Activated CD8-positive, alpha-beta memory T cell treated with anti-CD3 and anti-CD28 coated beads for 24 hours (primary cell): ENCODE measurements around the gene POU4F3.

Source experiments
- DNase-seq: peaks from one replicate; pipeline ENCODE4 v3.0.0-alpha.2; 2020

Gene POU4F3

DNA sequence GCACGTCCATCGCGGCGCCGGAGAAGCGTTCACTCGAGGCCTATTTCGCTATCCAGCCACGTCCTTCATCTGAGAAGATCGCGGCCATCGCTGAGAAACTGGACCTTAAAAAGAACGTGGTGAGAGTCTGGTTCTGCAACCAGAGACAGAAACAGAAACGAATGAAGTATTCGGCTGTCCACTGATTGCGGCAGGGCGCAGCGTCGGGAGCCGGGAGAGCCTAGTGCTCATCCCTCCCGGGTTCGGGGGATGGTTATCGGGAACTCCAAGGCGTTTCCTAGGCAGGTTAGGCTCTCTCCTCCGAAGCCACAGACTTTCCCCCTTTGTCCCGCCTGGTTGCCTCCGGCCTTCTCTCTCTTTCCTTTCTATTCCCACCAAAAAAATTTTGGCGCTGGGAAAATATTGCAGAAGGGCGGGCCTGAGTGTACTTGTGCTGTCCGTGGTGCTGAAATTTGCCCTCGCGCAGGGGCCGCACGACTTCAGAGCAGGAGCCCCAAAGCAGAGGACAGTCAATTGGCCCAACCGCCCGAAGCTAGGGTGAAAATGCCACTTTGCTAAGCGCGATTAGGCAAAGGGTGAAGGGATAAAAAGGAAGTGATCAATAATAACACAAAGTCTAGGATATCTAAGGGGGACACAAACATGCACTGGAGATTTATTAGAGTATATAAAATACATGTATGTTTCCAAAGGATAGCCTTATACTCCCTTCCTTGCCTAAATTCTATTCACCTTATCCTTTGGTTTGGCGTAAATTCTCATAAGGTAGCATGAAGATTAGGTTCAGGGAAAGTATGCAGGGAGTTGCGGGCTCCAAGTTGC is 1.8 kb downstream of the POU4F3 start:
- DNase-seq, result no peak

DNA sequence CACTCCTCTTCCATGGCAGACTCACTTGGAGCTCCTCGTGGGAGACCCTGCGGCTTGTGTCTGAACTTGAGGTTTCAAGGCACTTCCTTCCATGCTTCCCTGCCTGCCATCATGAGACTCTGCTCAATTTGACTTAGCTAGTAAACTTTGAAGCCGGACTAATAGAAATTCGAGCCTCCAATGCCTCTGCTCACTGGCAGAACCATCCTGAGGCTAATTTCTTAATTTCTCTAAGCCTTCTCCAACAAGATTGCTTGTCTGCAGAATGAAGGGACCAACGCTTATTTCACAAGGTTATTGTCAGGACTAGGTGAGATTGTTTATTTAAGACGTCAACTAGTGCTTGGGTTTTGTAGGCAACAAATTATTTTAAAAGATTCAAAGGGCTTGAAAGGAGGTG is 3.2 kb downstream of the POU4F3 start:
- DNase-seq, result no peak

DNA sequence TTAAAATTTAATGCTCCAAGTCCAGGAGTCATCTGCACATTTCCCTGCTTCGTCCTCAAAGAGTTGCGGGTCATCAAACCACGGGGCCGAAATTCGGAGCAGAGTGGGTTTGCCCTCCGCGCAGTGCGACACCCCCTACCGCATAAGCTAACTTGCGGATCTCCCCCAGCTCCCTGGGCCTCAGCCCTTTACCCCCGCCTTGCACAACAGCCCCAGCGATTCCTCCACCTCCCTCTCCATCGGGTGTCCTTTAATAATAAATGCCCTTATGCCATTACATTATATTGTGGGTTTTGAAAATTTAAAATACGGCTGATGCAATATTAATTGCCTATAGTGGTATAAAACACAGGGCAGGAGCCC is 3.9 kb downstream of the POU4F3 start:
- no peak for DNase-seq

DNA sequence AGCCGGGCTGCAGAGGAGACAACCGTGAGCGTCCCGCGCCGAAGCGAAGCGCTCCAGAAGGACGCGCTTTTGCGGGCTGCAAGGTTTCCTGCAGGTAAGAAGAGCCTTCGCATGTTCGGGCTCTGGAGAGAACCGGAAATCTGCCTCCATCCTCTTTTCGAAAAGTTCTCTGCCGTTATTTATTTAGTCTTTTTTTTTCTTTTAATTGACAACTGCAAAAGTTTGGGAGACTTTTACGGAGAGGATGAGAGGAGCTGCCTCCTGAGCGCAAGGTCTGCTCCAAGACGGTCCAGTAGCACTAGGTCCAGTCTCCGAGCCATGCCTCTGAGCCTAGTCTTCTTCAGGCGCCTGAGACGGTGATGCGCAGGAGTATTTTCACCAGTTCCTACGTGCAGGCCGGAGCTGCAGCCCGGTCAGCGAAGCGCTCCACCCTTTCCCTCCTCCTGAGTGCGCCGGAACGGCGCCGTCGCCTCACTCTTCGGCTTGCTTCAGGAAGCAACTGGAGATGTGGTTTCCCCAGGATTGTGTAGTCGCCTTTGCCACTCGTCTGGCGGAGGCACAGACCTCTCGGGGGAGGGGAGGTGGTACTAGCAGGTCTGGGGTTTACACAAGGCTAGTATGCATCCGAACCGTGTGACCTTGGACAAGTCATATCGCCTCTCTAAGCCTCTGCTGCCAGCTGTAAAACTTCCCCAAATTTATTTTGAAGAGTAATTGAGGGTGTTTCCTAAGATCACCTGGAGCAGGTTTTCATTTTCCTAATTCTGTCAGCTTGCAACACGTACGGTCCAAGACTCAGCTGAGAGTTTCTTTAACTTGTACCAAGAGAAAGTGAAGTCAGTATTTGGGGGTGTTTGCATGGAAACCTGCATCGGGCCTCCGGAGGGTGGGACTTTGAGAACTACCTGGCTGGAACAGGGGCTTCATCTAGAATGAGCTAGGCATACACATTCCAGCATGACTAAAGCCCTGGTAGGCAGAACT is 4.5 kb downstream of the POU4F3 start:
- no peak for DNase-seq

DNA sequence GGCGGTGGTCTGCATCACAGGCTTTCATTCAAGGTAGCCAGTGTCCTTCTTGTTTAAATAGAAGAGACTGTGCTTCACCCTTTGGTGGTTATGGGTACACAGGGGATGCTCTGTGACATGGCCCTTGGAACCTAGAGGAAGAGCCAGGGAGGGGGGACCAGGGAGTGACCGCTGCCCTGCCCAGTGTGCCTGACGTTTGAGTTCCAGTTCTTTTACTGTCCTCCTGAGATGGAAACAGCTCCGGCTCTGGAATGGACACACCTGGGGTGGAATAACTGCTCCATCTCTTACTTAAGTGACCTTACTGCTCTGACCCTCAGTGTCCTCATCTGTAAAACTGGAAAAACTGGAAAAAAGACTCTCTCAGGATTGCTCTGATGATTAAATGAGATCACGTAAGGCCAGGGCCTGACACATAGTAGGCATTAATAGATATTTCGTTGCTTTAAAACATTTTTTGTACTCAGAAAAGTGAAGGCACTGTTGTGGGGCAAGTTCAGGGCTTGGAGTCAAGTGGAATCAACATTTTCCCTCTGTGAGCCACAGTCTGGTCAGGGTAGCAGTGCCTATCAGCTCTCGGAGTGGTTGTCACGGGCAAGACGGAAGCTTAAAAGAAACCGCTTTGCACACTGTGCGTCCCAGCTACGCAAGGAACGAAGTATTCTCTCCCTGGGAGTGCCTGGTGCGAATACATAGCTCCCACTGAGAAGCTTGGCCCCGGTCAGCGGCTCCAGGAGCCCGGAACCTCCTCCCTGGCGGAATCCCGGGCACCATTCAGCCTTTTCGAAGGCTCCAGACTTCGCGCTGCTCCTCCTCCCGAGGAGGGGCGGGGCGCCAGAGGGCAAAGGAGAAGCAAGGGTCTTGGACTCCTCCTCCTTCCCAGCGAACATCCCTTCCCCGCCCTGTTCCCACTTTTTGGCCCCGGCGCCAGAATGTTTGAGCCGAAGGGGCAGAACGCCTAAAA is 5.8 kb downstream of the POU4F3 start:
- no peak for DNase-seq

DNA sequence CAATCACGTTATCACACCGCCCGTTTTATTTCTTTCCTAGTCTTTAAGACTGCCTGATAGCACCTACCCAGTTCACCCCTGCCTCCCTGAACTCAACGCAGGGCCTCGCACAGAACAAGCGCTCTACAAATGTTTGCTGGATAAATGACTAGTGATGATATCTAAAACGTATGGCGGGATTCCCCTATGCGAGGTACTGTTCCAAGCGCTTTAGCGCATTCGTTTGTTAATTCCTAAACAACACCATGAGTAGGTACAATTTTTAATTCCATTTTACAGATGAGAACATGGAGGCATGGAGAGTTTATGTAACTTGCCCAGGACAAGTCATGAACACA is 6.6 kb downstream of the POU4F3 start:
- no peak for DNase-seq

DNA sequence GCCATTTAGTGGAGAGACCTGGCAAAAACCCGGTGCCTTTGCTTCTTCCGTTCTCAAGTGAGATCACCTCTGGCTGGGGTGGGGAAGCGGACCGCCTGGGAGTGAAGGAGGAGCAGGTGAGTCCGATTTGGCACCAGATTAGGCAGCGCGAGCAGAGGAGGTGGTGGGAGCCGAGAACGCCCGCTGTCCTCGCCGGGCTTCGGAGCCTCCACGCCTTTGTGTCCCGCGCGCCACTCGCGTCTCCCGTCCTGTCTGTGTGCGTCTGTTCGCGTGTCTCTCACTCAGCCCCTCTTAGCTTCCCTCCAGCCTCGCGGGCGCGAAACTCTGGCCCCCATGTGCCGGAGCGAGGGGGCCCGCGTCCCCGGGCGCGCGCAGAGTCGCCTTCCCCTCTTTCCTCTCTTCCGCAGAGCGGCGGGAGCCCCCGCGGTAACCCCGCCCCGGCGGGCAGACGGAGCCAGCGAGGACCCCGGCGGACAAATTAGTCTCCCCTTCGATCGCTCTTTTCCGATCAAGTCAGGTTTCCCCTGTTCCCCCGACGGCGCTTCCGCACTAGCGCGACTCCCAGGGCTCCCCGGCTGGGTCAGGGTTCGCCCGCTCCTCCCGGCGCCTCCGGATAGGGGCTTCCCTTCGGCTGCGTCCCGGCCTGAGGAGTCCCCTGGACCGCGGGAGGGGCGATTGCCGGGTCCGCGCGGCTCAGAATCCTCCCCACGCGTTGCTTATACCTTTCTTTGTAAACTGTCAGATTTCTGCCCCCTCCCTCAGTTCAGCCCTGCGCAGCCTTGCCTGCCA is 7.1 kb downstream of the POU4F3 start:
- no peak for DNase-seq

DNA sequence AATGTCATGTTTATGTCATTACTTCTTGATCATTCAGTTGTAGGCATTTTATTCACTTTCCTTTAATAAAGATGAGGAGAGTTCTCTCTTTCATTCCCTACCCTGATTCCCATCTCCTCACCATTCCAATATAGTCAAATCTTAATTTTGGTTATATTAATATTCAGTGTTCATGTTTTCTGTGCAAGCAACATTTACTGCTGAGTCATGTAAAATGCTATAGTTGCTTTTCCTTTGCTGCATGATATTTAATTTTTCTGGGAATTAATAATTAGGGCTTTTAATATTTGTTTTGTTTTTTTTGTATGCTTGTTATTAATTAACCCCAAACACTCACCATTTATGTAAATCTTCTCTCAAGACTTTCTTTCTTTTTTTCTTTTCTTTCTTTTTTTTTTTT is 18.5 kb downstream of the POU4F3 start:
- no peak for DNase-seq

DNA sequence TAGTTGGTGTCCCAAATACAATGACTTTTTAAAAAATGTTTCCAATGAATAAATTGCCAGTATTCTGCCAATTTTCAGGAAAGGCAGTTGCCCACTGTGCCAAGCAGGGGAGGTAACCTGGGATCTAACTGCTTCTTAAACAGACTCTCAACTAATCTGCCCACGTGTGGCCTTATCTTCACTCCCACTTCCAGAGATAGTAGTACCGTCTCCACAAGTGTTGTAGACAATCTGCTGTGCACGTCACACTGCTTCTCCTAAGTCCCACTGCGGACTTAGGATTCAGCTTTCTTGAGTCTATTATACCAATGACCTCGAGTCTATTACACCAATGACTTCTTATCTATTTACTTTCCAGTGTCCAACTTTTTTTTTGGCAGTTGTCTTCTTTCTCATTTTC is 21.2 kb downstream of the POU4F3 start:
- DNase-seq, result no peak

DNA sequence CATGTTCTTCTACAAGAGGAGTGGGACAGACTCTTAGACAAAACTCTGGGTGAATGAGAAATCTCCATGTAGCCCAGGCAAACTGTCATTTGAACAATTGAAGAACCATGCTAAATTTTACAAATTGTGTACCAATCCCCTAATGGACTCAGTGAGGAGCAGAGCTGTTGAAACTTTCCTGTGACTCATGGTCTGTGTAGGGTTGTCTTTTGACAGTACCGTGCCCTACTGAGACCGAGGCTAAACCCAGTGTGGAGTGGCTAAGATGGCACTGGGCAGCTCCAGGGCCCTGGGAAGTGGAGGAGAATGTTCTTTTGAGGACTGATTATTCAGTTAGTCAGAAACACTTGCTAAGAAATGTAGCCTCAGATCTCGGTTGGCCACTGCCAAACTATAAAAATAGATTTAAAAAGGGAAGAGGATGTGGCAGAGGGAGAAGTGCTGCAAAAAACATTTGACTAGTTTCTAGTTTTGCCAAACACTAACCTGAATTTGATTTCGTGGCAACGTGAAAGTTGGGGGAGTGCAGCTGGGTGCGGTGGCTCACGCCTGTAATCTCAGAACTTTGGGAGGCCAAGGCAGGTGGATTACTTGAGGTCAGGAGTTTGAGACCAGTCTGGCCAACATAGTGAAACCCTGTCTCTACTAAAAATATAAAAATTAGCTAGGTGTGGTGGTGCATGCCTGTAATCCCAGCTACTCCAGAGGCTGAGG is 24.7 kb downstream of the POU4F3 start:
- no peak for DNase-seq

DNA sequence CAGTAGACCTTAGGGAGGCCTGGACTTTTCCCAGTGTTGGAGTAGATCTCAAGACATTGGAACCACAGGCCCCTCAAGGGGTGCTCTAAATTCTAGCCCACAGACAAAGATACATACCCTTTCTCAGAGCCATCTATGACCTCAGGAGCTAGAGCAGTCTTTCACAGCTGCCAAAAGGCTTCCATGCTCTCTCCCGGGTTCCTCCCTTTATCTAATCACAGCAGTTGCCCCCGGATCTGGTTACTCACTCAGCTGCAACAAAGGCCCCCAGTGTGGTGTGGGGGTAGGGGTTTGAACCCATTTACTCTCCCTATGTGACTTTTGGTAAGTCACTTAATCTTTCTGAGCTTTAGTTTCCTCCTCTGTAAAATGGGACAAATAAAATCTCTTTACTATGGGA is 27.0 kb downstream of the POU4F3 start:
- no peak for DNase-seq

DNA sequence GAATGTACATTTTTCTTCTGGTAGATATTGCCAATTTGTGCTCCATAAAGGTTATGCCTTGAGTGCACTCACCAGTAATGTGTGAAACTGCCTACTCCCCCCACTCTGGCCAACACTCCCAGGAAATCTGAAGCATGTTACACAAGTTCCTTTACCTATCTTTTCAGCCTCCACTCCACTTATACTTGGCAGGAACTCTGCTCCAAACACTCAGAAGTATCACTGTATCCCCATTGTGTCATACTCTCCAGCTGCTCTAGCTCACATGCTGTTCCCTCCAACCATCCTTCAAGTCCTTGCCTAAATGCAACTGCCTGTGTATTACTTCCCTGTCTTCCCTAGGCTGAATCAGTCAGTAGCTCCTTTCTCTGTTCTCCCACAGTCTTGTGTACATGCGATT is 28.3 kb downstream of the POU4F3 start:
- no peak for DNase-seq

DNA sequence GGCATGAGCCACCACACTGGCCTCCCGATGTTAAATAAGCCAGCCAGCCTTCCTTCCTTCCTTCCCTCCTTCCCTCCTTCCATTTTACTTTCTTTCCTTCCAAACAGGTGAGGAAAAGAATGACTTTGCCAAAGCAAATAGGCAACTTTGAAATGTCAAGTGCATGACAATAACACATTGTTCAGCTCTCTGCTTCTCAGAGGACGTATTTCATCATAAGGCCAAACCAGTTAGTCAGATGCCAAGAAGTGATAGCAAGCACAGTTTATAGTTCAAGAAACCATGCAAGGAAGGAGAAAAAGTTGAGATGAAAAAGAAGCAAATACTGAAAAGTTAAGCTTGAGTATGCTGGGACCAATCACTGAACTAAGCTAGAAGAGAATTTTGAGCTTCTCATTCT is 29.5 kb downstream of the POU4F3 start:
- no peak for DNase-seq

DNA sequence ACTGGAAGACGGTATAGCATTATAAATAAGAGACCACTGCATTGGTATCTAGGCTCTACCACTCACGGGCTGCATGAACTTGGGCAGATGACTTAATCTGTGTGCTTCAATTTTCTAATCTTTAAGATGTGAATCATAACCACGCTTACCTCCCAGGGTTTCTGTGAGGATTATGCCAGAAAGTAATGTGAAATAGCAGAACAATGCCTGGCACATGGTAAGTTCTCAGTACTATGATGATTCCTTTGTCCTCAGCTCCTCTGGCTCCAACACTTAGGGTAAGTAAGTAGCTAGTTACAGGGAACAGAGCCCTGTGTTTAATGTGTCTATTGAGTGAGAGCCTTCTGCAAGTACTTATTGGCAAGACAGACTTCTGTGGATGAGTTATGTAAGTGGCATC is 31.1 kb downstream of the POU4F3 start:
- no peak for DNase-seq

DNA sequence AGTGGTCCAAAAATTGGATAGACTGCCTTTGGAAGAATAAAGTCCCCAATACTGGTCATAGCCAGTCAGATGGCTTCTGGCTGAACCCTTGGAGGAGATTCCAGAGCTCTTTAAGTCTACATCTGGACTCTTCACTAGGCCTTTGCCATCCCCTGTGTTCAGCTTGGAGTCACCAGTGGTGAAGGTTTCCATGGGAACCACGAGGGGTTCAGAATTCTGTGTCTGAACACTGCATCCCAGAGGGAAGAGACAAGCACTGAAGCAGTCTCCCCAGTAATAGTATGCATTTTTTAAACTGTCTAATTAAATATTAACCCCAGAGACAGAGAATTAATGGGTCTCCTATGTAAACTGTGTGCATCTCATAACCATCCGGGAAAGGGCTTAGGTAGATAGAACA is 38.2 kb downstream of the POU4F3 start:
- DNase-seq, result no peak

DNA sequence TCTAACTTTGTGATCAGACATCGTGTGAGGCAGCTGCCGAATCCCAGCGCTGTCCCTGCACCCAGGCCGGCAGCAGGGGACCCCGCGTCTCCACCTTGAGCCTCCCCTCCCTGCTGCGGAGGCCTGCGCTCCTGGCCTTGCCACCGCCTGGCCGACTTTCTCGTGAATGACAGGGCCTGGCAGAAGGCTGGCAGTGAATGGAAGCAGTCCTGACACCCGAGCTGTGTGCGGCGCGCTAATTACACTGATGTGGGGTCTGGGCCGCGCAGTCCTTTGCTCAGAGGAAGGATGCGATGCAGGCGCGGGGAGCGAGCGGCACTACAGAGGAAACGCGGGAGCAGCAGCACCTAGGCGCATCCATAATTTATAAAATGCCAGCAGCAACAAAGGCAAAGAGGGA is 40.3 kb downstream of the POU4F3 start:
- no peak for DNase-seq

DNA sequence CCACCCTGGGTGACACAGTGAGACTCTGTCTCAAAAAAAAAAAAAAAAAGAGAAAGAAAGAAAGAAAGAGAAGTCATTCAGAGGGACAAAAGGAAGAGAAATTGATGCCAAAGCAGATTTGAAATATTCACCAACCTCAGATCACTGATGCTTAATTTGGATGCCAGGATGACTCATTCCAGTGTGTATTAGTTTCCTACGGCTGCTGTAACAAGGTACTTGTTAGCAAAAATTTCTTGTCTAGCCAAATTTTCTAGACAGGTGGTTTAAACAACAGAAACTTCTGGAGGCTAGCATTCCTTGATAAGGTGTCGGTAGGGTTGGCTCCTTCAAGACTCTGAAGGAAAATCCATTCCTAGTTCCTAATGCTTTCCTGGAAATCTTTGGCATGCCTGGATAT is 42.1 kb downstream of the POU4F3 start:
- no peak for DNase-seq

DNA sequence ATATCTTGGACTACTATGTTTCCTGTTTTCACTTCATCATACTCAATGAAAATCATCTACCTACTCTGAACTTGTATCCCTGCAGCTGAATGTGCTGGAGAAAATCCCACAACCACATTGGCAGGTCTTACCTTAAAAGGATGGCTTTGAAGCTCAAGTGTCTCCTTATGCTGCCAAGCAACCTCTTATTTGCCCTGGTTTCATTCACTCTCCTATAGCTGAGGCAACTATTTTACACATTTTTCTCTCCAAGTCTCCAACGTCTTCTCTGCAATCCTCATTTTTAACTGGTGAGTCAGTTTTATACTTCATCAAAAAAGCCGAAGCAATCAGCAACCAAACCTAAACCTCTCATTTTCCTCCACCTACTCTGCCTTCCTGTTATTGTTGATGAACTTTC is 49.7 kb downstream of the POU4F3 start:
- DNase-seq, result no peak

DNA sequence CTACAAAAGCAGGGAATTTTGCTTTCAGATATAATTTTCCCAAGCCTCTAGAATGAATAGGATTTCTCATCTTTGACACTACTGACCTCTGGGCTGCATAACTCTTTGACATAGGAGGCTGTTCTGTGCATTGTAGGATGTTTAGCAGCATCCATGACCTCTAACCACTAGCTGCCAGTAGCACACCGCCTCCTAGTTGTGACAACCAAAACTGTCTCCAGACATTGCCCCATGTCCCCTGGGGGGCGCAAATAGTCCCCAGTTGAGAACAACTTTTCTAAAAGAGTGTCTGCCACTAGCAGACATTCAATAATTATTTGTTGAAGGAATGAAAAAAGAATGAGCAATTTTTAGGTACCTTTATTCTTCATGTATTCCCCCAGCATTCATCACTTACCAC is 51.8 kb downstream of the POU4F3 start:
- DNase-seq, result no peak
